SK-N-MC (cell line): ENCODE results near the gene F2R.

Experiments
- DNase-seq: peaks from one replicate; pipeline ENCODE4 v3.0.0-alpha.2; 2011; ENCODE audit warnings: low read depth, low spot score
- H3K27ac ChIP-seq: fragments of 200-600 bp; sonication (generic); 2 replicates; pipeline ENCODE4 v1.5.1; 2016; ENCODE audit warnings: mixed run types
- H3K36me3 ChIP-seq: fragments of 200-600 bp; sonication (generic); 2 replicates; pipeline ENCODE4 v1.6.1; 2017; ENCODE audit warnings: antibody characterized with exemption, low read length, mixed read lengths; ENCODE audit not compliant: insufficient read depth
- H3K4me3 ChIP-seq: fragments of 200-600 bp; sonication (generic); 2 replicates; pipeline ENCODE4 v1.5.1; 2016
- H3K9ac ChIP-seq: fragments of 200-600 bp; sonication (generic); 2 replicates; pipeline ENCODE4 v1.8.0; 2017; ENCODE audit warnings: mixed run types, mixed read lengths; ENCODE audit not compliant: insufficient read length
- H3K9me3 ChIP-seq: fragments of 200-600 bp; sonication (generic); 2 replicates; pipeline ENCODE4 v1.6.1; 2017; ENCODE audit warnings: low read depth, mild to moderate bottlenecking, antibody characterized with exemption, low read length, moderate library complexity, mixed read lengths
- EZH2 ChIP-seq: fragments of 200-600 bp; sonication (generic); IDR thresholded peaks from one replicate; pipeline ENCODE4 v1.6.1; 2017; ENCODE audit warnings: antibody characterized with exemption
- FOXP2 ChIP-seq: optimal IDR thresholded peaks from 2 replicates; pipeline ENCODE3; 2011; ENCODE audit warnings: mild to moderate bottlenecking, moderate library complexity; ENCODE audit not compliant: insufficient read depth; ENCODE audit errors: extremely low read length, control extremely low read depth
- POLR2AphosphoS5 ChIP-seq: IDR thresholded peaks from 2 replicates; pipeline ENCODE4 v1.6.1; 2012; ENCODE audit warnings: mild to moderate bottlenecking, low read depth, low read length, borderline replicate concordance

The F2R gene

DNA sequence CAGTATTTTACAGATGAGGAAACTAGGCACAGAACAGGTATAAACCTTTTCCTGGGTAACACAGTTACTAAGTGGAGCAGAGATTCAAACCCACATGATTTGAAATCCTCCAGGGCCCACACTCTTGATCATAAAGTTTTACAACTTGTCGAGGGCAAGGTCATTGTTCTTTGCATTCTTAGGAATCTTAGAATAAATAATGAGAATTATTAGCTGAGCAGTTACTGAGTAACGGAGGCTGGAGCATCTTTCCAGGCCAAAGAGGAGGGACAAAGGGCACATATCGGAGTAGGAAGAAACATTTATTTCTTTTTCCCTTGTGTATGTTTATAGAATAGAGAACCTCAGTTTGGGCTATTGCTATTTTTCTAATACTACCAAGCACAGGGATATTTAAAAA, 27.1 kb upstream of the F2R start:
- no peak for DNase-seq
- H3K27ac ChIP-seq, result peak overlapping the region; percentile 21; the same call in 1 of the 2 replicates

DNA sequence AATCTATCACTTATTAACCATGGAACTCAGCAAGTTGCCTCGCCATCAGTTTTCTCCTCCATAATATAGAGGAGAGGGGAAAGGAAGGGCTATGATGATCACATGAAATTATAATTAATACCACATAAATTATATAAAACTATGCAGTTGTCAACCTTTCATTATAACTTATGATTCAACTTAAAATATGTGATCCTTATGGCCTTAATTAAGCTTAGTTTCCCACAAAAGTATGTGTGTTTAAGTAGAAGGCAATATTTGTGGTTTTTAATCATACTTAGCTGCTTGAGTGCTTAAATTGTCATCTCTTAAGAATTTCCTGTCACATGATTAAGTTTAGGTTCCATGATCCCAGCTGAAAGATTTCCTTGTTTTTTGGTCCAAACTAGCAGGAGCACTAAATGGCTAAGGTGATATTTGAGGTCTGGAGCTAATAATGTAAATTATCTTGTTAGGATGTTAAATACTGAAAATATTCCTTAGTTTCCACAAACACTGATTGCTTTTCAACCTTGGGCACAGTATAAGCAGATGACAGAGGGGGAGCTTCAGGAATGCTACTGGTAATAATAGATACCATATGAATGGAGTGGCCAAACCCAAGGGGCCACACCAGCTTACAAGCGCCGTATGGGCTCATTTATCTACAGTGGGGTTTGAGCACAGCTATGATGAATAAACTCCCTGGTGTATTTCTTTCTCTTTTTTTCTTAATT, 26.4 kb upstream of the F2R start:
- peak; percentile 84 for DNase-seq

More for the DNA sequence above, 27.1 kb upstream of the F2R start:
- no peak for TF ChIP-seq POLR2AphosphoS5
- no peak for TF ChIP-seq FOXP2
- TF ChIP-seq EZH2, result no peak
- Histone ChIP-seq H3K9ac (no peak overlapping the region), H3K36me3 (peaks cover 22% of the 10 kb centered on the region), H3K9me3 (no peaks in the 10 kb centered on the region; the same call in 1 of the 2 replicates), H3K4me3 (no peak overlapping the region)

DNA sequence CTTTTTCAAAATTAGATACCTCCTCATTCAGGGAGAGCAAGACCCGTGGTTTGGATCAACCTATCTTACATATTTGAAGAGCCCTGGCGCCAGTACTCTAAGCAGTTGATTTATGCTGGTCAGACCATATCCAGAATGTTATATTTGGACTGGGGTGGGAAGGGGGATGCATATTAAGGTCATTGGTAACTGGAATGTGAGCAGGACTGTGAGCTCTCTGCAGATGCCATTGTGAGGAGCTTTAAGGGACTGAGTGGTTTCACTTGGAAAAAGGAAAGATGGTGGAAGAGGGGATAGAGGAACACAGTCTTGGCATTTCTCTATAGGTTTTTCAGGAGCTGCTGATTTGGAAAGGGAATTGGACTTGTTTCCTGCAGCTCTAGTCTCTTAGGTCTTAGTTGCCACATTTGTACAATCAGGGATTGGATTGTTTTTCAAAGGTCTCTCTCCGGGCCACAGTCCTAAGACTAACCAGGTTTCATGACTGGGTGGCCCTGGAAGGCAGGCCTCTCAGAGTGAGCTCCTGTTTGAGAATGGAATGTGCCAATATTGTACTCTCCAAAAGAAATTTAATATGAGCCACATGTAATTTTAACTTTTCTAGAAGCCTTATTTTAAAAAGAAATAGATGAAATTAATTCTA, 25.8 kb upstream of the F2R start:
- H3K36me3 ChIP-seq, result peaks cover 22% of the 10 kb centered on the region
- H3K9ac ChIP-seq, result no peak overlapping the region
- TF ChIP-seq EZH2 (no peak), FOXP2 (no peak), POLR2AphosphoS5 (no peak)
- H3K4me3 ChIP-seq, result peak overlapping the region; percentile 6; the same call in 1 of the 2 replicates
- no peaks in the 10 kb centered on the region; the same call in 1 of the 2 replicates for H3K9me3 ChIP-seq
- no peak overlapping the region; the same call in 1 of the 2 replicates for H3K27ac ChIP-seq
- DNase-seq, result no peak

More for the DNA sequence above, 26.4 kb upstream of the F2R start:
- Histone ChIP-seq H3K36me3 (peaks cover 22% of the 10 kb centered on the region), H3K9me3 (no peaks in the 10 kb centered on the region; the same call in 1 of the 2 replicates), H3K9ac (no peak overlapping the region), H3K27ac (no peak overlapping the region; the same call in 1 of the 2 replicates), H3K4me3 (peak overlapping the region; percentile 6; the same call in 1 of the 2 replicates)
- no peak for TF ChIP-seq EZH2
- peak; percentile 88; the same call in 1 of the 2 replicates for TF ChIP-seq POLR2AphosphoS5
- no peak for TF ChIP-seq FOXP2

DNA sequence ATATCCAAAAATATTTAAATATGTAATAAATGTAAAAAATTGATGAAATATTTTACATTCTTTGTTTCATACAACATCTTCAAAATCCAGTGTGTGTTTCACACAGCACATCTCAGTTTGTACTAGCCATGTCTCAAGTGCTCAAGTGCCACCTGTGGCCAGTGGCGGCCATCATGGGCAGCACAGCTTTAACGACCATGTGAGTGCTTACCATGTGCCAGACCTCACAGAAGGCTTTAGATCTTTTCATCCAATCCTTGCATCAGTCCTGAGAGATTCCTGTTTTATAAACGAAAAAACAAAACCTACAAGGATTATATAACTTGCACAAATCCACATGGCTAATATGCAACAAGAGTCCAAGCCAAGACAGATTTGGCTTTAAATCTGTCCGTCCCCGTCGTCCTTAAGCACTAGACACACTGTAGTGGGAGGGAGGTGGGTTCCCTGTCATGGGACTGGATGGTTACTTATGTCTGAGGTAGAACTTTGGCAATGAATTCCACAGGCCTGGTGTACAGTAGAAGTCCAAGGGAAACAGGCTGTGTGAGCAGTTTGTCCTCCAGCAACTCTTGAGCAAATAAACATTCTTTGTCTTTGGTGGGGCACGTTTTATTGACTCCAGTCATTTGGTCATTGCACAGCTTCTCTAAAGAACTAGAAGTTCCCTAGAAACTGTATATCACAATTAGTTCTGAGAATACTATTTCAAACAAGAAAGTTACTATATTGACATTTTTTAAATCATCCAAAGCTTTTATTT, 25.0 kb upstream of the F2R start:
- no peak for TF ChIP-seq POLR2AphosphoS5
- no peak for TF ChIP-seq EZH2
- TF ChIP-seq FOXP2, result no peak
- Histone ChIP-seq H3K27ac (no peak overlapping the region), H3K9me3 (no peaks in the 10 kb centered on the region; the same call in 1 of the 2 replicates), H3K4me3 (no peak overlapping the region), H3K36me3 (peaks cover 27% of the 10 kb centered on the region), H3K9ac (no peak overlapping the region)
- no peak for DNase-seq

DNA sequence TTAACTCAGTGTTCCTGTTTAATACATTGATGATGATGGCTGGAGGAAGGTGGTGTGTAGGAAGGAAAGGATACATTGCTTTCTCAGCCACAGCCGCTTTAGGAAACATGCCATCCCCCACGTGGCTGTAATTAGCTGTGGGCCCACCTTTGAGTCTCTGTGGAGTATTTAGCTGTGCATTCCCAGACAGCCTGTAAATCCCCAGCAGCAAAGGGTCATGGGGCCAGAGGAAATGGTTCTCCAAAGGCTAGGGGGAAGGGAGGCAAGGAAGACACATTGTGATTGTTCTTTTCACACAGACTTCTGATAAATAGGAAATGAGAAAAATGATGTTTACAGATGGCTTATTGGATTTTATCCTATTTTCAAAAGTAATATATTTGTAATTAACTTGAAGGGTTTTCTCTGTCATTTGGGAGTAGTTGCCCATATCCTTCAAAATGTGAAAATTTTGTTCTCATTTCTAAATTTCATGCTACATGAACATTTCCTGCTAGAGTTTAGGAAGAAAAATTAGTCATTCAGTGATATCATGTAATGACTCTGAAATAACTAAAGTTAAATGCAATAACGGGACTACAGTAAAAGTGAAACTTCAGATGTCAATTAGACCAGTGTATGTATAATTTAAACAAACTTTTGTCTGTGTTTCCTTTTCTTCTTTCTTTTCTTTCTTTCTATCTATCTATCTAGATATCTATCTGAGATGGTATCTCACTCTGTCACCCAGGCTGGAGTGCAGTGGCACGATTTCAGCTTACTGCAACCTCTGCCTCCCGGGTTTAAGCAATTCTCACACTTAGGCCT, 24.3 kb upstream of the F2R start:
- DNase-seq, result no peak
- Histone ChIP-seq H3K36me3 (peaks cover 28% of the 10 kb centered on the region), H3K9ac (no peak overlapping the region), H3K9me3 (no peaks in the 10 kb centered on the region; the same call in 1 of the 2 replicates), H3K4me3 (no peak overlapping the region), H3K27ac (no peak overlapping the region)
- TF ChIP-seq FOXP2 (no peak), EZH2 (no peak), POLR2AphosphoS5 (no peak)

DNA sequence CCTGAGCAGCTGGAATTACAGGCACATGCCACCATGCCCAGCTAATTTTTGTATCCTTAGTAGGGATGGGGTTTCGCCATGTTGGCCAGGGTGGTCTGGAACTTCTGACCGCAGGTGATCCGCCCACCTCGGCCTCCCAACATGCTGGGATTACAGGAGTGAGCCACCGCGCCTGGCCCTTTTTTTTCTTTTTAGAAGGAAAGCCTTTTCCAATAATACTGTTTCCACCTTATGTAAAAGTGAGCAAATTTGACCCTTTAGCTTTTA, 23.7 kb upstream of the F2R start:
- no peak for TF ChIP-seq EZH2
- no peak for TF ChIP-seq FOXP2
- no peaks in the 10 kb centered on the region; the same call in 1 of the 2 replicates for H3K9me3 ChIP-seq
- H3K36me3 ChIP-seq, result peaks cover 23% of the 10 kb centered on the region; the same call in 1 of the 2 replicates
- DNase-seq, result no peak
- H3K9ac ChIP-seq, result no peak overlapping the region
- H3K4me3 ChIP-seq, result no peak overlapping the region
- H3K27ac ChIP-seq, result no peak overlapping the region

DNA sequence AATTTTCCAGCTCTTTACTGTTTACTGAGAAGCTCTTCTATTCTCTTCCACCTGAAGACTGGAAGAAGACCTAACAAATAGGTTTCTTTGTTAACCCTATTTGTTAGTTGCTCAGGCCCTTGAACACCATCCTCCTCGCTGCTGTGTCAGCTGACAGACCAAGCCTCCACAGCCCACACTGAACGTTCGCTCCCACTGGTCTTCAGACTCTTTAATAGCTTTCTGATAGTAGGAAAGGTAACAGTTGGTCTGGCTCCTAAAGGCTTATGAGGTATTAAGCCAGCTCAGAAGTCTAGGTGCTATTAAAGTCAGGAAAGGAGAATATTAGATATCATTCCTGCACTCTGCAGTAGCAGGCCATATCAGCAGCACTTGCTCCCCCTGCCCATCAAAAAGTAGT, 23.3 kb upstream of the F2R start:
- TF ChIP-seq EZH2 (no peak), POLR2AphosphoS5 (no peak), FOXP2 (no peak)
- H3K36me3 ChIP-seq, result peaks cover 20% of the 10 kb centered on the region; the same call in 1 of the 2 replicates
- no peak overlapping the region for H3K9ac ChIP-seq
- no peak for DNase-seq
- H3K9me3 ChIP-seq, result no peaks in the 10 kb centered on the region
- H3K4me3 ChIP-seq, result no peak overlapping the region
- H3K27ac ChIP-seq, result no peak overlapping the region

DNA sequence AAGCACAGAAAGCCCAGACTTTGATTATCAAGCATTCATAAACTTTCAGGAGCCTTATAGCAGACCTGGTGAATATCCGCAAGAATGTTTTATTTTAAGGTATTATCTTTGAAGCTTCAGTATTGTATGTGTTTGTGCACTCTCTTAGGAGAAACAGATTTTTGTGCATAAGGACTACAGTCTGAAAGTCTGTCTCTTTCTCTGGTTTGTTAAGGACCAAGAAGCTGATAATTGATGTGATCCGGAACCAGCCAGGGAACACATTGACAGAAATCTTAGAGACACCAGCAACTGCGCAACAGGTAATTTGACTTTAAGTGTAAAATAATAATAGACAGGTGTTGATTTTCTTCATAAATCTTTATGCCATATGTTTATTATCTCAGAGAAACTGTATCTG, 22.8 kb upstream of the F2R start:
- peaks cover 25% of the 10 kb centered on the region; the same call in 1 of the 2 replicates for H3K36me3 ChIP-seq
- no peaks in the 10 kb centered on the region for H3K9me3 ChIP-seq
- TF ChIP-seq FOXP2 (no peak), POLR2AphosphoS5 (no peak)
- DNase-seq, result no peak
- H3K27ac ChIP-seq, result no peak overlapping the region
- H3K9ac ChIP-seq, result no peak overlapping the region
- H3K4me3 ChIP-seq, result no peak overlapping the region
